Inferior parietal cortex (tissue), 1 donor: ENCODE data around the gene ZNF527.
"Not testable (repeated sequence)": the region's sequence is repeated elsewhere in the genome, so short reads cannot be mapped to it uniquely, and the experiment has no call there.

Experiments used
- DNase-seq: peaks from one replicate; pipeline ENCODE4 v3.0.0-alpha.2; 2016; ENCODE audit errors: extremely low spot score

ZNF527 gene

DNA sequence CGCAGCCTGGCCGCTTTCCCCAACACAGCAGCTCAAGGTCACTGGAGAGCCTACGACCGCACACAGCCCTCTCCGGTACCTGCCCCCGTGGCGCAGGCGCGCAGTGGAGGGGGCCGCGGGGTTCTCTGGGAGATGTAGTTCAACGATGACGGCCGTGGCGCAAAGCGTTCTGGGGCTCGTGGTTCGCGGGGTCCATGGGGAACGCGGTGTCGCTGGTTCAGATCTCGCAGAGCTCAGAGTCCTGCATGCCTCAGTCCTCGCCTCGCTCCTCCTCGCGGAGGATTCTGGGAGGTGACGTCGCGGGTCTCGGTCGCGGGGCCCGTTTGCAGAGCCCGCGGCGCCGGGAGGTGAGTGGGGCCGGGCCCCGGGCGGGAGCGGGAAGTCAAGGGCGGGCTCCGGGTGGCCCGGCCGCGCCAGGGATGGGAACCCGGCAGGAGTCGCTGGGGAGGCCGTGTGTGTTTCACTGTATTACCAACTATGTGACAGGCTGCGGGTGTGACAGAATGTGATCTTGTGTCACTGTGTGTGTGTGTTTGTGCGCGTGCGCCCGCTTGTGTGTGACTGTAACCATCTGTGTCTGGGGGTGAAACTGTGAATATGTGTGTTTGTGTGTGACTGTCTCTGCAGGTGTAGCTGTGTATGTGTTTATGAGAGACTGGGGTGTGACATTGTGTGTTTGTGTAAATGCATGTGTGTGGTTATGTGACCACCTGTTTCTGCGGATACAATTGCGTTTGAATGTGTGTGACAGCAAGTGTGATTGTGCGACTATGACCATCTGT is at the start of gene ZNF527:
Gene ZNF527, plus strand, starts transcription at position 220 of the 782 bp plus-strand sequence. CDS start 3,100 bp downstream, outside the sequence.
- peak; percentile 96 for DNase-seq

DNA sequence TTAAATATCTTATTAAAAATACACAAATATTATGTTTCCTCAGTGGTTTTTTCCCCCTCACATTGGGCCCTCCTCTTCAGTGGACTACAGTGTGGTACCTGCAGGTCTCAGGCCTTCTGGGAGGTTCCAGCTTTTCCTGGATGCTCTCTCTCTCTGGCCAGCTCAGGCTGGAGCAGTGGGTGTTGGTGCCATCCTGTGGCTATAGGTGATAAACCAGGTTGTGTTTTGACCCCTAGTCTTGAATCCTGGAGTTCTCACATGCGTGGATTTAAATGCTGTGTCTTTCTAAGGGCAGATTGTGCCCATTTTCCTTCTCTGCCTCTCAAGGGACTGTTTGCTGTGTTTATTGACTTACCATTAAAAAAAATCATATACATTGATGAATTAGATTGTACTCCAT is 41.2 kb upstream of the ZNF527 start:
- DNase-seq = no peak

DNA sequence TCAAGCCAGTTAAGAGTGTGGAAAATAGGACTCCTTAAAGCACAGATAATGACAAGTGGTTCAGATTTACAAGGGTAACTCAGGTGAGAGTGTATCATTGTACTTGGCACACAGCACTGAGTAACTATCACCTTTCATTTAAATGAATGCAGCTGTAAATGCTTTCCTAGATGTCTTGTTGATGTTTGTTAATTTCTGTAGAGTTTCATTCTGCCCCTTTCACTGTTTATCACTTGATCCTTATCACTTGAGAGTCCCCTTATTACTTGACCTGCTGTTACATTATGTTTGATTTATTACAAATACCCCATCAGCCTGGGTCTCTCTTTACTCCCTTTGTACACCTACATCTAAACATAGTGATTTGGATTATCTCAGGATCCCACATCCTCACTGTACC is 38.1 kb upstream of the ZNF527 start:
- no peak for DNase-seq

DNA sequence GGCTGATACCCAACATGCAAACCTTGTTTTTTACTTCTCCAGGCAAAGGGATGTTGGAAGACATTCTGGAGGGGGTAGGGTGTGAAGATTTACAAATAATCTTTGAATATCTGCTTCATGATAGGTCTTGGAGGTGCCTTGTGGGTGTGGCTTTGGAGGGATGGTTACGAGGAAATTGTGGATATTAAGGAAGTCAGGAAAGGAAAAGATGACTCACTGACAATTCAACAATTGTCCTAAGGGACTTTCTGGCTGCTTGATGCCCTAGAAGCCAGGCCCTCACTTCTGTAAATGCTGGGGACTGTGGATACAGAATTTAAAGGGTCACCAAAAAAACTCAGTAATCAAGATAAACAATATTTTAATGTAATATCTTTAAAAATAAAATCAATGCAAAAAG is 37.4 kb upstream of the ZNF527 start:
- no peak for DNase-seq

DNA sequence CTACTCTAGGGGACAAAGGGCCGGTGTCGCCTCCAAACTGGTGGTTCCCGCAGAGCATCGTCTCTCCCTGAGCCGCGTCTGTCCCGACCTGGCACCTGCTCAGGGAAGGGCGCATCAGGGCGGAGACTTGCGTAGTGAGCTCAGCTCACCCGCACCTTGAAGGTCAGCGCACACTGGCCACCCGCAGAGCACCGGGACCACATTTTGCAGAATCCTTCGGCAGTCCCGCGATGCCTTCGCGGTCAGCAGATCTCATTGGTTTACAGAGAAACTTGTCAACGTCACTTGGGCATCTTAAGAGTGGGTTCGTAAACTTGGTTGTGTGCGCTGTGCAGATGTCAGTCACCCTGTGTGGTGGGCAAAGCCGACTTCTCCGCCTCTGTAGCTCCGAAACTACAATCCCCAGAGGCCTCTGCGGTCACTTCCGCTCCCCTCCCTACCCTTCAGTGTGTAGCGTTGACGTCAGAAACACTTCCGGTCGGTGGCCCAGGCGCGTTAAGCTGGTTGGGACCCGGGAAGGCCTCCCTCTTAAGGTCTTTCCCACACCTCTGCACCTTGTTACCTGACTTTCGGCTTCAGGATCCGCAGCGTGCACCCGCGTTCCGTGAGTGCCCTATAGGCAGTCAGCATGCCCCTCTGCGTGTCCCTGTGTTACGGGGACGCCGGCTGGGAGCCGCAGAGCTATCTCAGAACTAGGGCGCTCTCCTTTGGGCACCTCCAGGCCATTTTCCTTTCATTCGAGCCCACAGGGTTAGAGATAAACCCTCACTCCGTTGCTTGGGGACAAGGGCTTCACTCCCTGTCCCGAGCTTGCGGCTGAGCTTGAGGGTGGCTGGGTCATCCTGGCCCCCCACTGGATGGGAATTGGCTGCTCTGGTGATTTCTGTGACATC is 36.5 kb upstream of the ZNF527 start:
- DNase-seq = peak; percentile 97

DNA sequence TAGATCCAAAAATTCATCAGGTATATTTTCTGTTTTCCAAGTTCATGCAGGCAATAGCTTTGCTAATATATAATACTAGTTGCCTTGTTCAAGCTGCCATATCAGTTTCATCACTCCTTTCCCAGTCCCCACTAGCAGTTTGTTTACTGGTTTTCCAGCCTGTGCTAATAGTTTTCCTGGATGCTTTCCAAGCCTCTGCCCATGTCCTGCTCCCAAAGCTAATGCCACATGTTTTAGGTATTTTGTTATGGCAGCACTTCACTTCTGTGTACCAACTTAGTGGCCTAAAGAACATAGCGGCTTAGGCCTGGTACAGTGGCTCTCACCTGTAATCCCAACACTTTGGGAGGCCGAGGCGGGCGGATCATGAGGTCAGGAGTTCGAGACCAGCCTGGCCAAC is 28.1 kb upstream of the ZNF527 start:
- no peak for DNase-seq

DNA sequence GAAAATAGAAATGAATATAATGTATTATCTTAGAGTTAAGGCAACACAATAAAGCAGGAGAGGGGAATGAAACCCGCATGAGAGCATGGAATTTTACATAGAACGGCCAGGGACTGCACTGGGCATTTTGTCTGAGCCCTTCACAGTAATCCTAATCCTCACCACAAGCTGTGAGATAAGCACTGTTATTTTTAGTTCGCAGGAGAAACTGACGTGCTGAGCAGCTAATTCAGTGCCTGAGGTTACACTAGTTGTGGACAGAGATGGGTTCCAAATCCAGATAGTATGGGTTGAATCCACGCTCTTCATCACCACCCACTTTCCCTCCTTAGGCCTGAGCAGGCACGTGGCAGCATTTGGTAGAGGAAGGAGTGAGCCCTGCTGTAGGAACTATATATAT is 24.8 kb upstream of the ZNF527 start:
- DNase-seq = no peak

DNA sequence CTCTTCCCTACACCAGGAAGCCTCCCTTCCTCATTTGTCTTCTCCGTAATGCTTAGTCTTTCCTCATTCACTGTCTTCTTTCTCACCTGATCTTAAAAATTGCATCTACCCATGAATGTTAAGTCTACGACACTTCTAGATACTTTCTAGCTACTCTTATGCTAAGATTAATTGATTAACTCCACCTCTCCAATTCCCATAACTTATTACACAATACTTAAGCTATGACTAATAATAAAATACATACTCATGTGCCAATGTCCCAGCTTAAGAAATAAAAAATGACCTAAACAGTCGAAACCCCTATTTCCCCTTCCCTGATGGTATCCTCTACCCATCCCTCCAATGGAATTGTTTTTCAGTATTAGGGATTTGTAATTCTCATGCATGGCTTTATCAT is 22.8 kb upstream of the ZNF527 start:
- DNase-seq = no peak

DNA sequence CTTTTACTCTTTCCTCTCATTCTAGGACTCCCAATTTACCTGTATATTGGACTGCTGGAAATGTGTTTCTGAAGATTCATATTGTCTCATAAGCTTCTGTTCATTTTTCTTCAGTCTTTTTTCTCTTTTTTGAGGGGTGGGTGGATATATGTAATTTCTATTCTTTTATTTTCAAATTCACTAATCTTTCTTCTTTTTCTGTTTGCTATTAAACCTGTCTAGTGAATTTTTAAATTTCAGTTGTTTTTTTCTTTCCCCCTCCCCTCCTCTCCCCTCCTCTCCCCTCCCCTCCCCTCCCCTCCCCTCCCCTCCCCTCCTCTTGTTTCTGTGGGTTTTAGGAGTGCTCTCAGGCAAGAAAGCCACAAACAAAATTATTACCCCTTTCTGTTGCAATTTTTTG is 16.9 kb upstream of the ZNF527 start:
- DNase-seq = no peak

DNA sequence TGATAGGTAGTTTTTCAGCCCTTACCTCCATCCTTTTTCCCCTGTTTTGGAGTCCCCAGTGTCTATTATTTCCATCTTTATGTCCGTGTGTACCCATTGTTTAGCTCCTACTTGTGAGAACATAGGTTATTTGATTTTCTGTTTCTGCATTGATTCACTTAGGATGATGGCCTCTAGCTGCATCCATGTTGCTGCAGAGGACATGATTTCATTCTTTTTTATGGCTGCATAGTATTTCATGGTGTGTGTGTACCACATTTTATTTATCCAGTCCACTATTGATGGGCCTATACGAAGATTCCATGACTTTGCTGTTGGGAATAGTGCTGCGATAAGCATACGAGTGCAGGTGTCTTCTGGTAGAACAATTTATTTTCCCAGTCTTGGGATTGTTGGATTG is 15.0 kb upstream of the ZNF527 start:
- no peak for DNase-seq

DNA sequence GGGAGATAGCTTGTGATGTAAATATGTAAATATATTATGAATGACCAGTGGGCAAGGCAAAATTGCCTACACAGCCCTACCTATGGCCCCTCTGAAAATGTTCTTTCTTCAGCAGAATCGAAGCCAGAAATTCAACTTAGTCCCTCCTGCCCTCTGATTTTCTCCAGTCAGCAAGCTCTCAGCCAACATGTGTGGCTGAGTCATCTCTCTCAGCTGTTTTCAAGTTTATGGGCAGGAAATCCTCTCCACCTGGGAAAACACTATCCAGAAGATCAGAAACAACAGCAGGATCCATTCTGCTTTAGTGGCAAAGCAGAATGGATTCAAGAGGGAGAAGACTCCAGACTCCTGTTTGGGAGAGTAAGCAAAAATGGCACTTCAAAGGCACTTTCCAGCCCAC is 8.9 kb upstream of the ZNF527 start:
- DNase-seq = no peak

DNA sequence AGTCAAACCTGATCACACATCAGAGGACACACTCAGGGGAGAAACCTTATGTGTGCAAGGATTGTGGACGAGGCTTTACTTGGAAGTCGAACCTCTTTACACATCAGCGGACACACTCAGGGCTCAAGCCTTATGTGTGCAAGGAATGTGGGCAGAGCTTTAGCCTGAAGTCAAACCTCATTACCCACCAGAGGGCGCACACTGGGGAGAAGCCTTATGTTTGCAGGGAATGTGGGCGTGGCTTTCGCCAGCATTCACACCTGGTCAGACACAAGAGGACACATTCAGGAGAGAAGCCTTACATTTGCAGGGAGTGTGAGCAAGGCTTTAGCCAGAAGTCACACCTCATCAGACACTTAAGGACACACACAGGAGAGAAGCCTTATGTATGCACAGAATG is 8.2 kb upstream of the ZNF527 start:
- DNase-seq = no peak

DNA sequence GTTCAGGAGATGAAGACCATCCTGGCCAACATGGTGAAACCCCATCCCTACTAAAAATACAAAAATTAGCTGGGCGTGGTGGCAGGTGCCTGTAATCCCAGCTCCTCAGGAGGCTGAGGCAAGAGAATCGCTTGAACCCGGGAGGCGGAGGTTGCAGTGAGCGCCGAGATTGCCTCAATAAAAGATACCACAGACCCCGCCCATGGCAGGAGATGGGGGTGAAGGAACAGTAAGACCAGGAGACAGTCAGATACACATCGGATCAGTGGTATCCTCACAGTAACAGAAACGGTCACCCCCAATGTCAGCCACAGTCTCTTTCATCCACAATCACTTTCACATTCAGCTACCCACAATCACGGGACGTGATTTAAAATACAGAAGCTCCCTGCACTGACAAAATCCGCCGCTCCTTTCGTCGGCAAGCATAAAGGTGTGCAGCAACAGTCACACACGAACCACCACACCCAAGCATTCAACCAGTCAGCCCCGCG is 466 bp upstream of the ZNF527 start:
- not testable (repeated sequence) for DNase-seq

DNA sequence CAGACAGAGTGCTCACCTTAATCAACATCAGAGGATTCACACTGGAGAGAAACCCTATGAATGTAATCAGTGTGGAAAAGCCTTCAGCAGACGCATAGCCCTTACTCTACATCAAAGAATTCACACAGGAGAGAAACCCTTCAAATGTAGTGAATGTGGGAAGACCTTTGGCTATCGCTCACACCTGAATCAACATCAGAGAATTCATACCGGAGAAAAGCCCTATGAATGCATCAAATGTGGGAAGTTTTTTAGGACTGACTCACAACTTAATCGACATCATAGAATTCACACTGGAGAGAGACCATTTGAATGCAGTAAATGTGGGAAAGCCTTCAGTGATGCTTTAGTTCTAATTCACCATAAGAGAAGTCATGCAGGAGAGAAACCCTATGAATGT is 18.3 kb downstream of the ZNF527 start:
- DNase-seq = no peak

DNA sequence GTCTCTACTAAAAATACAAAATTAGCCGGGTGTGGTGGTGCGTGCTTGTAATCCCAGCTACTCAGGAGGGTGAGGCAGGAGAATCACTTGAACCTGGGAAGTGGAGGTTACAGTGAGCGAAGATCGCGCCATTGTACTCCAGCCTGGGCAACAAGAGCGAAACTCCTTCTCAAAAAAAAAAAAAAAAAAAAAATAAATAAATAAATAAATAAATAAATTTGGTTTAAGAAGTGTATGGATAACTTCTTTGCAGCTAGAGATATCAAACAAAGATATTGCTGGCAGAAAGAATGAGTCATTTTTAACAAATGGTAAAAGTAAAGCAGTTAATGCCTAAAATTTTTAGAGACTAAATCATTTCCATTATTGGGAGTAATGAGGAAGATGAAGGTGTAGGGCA is 20.5 kb downstream of the ZNF527 start:
- DNase-seq = not testable (repeated sequence)

DNA sequence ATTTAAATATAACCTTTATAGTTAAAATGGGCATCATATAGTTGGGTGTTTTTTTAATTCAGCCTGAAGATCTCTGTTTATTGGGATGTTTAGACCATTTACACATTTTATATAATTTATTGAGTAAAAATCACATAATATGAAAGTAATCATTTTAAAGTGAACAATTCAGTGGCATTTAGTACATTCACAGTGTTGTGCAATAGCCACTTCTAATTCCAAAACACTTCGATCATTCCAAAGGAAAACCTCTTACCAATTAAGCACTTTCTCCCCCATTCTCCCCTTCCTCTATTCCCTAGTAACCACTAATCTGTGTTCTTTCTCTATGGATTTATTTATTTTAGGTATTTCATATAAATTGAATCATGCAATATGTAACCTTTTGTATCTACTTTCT is 30.2 kb downstream of the ZNF527 start:
- DNase-seq = no peak

DNA sequence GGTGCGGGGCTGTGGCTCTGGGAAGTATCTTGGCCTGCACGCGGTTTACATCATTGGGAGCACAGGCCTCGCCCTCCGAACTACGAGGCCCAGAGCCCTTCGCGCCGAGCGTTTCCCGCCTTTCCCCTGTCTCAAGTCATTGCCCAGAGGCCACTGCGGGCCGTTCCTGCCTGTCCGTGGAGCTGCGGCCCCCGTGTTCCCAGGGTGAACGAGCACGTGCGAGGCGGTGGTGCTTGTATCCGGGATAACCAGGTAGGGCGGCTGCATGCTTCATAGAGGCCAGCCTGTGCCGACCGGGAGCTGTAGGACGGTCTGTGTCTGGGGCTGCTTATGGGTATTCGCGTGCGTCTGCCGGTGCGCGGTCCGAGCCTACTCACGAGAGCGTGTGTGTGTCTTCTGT is 32.5 kb downstream of the ZNF527 start:
- DNase-seq = no peak

DNA sequence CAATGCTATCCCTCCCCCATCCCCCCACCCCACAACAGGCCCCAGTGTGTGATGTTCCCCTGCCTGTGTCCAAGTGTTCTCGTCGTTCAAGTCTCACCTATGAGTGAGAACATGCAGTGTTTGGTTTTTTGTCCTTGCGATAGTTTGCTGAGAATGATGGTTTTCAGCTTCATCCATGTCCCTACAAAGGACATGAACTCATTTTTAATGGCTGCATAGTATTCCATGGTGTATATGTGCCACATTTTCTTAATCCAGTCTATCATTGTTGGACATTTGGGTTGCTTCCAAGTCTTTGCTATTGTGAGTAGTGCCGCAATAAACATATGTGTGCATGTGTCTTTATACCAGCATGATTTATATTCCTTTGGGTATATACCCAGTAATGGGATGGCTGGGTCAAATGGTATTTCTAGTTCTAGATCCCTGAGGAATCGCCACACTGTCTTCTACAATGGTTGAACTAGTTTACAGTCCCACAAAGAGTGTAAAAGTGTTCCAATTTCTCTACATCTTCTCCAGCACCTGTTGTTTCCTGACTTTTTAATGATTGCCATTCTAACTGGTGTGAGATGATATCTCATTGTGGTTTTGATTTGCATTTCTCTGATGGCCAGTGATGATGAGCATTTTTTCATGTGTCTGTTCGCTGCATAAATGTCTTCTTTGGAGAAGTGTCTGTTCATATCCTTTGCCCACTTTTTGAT is 35.4 kb downstream of the ZNF527 start:
- DNase-seq = not testable (repeated sequence)

DNA sequence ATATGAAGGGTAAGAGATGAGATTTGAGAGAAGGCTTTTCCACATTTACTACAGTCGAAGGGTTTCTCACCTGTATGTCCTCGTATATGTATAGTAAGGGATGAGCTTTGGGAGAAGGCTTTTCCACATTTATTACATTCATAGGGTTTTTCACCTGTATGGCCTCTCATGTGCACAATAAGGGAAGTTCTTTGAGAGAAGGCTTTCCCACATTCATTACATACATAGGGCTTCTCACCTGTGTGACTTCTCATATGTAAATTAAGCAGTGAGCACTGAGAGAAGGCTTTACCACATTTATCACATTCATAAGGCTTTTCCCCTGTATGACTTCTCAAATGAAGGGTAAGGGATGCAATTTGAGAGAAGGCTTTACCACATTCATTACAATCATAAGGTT is 41.8 kb downstream of the ZNF527 start:
- no peak for DNase-seq

DNA sequence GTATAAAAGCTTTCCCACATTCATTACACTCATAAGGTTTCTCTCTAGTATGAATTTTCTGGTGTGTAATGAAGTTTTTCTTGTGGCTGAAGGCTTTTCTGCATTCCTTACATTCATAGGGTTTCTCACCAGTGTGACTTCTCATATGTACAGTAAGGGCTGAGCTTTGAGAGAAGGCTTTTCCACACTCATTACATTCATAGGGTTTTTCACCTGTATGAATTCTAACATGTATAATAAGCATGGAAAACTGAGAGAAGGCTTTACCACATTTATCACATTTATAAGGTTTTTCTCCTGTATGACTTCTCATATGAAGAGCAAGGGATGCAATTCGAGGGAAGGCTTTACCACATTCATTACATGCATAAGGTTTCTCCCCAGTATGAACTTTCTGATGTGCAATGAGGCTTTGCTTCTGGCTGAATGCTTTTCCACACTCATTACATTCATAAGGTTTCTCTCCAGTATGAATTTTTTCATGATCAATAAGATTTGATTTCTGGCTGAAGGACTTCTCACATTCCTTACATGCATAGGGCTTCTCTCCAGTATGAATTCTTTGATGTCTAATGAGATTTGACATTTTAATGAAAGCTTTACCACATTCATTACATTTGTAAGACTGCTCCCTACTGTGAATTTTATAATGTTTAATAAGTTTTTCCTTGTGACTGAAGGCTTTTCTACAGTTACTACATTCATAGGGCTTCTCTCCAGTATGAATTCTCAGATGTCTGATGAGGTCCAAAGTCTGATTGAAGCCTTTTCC is 42.6 kb downstream of the ZNF527 start:
- DNase-seq = no peak
